Neutrophil (primary cell): Measurements from ENCODE around the gene TGFBR3L.
"Not testable (repeated sequence)": the region's sequence is repeated elsewhere in the genome, so short reads cannot be mapped to it uniquely, and the experiment has no call there.

Experiments used
- H3K27ac ChIP-seq: fragments of 200-600 bp; sonication (generic); 2 replicates; pipeline ENCODE4 v1.5.1; 2016; ENCODE audit warnings: mild to moderate bottlenecking, moderate library complexity
- H3K27me3 ChIP-seq: fragments of 200-600 bp; sonication (generic); 2 replicates; pipeline ENCODE4 v1.6.0; 2016; ENCODE audit warnings: mild to moderate bottlenecking
- H3K36me3 ChIP-seq: fragments of 200-600 bp; sonication (generic); 2 replicates; pipeline ENCODE4 v1.5.1; 2017
- H3K4me1 ChIP-seq, 2 experiments: fragments of 200-600 bp in 1 of 2; sonication (generic) in 1 of 2; 1 replicate in 1 of 2; 2 replicates in 1 of 2; pipeline versions ENCODE4 v1.5.1 to v1.6.1; 2013 to 2016; ENCODE audit warnings: low read depth in 1 of 2, low read length in 1 of 2, mild to moderate bottlenecking in 1 of 2, moderate library complexity in 1 of 2; ENCODE audit not compliant: control insufficient read depth in 1 of 2, insufficient read depth in 1 of 2
- H3K4me3 ChIP-seq, 2 experiments: fragments of 200-600 bp in 1 of 2; sonication (generic) in 1 of 2; 1 replicate in 1 of 2; 2 replicates in 1 of 2; pipeline ENCODE4 v1.5.1; 2013 to 2016; ENCODE audit warnings: low read depth in 1 of 2, low read length in 1 of 2, mild to moderate bottlenecking in 1 of 2, moderate library complexity in 1 of 2
- H3K9me3 ChIP-seq: fragments of 200-600 bp; sonication (generic); 2 replicates; pipeline ENCODE4 v1.5.1; 2016
- TF ChIP-seq, protein P1 (sequence below): fragments of 200-600 bp; sonication (generic); IDR thresholded peaks from 2 replicates; pipeline ENCODE4 v1.5.1; 2016; ENCODE audit warnings: antibody characterized with exemption

The TGFBR3L gene

DNA sequence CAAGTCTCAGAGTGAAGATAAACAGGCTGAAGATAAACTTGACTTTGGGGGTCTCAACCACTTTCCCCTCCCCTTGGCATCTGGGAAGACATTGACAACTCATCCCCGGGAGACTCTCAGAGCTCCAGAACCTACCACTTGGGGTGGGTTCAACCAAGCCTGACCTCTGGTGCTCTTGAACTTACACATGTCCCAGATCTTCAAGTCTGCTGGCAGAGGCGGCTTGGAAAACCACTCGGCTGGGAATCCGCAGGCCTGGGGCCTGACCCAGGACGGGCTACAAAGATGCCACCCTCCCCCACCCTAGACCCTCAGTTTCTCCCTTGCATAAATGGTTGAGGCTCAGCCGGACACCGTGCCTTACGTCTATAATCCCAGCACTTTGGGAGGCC, 25.8 kb upstream of the TGFBR3L start:
- no peak overlapping the region for H3K27ac ChIP-seq
- H3K9me3 ChIP-seq = no peaks in the 10 kb centered on the region
- H3K4me1 ChIP-seq = peaks cover 0 to 3% of the 10 kb centered on the region in 2 experiments
- H3K4me3 ChIP-seq = no peak overlapping the region
- no peaks in the 10 kb centered on the region for H3K36me3 ChIP-seq
- H3K27me3 ChIP-seq = peaks cover 82% of the 10 kb centered on the region
- TF ChIP-seq, protein P1, sequence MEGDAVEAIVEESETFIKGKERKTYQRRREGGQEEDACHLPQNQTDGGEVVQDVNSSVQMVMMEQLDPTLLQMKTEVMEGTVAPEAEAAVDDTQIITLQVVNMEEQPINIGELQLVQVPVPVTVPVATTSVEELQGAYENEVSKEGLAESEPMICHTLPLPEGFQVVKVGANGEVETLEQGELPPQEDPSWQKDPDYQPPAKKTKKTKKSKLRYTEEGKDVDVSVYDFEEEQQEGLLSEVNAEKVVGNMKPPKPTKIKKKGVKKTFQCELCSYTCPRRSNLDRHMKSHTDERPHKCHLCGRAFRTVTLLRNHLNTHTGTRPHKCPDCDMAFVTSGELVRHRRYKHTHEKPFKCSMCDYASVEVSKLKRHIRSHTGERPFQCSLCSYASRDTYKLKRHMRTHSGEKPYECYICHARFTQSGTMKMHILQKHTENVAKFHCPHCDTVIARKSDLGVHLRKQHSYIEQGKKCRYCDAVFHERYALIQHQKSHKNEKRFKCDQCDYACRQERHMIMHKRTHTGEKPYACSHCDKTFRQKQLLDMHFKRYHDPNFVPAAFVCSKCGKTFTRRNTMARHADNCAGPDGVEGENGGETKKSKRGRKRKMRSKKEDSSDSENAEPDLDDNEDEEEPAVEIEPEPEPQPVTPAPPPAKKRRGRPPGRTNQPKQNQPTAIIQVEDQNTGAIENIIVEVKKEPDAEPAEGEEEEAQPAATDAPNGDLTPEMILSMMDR = no peak

DNA sequence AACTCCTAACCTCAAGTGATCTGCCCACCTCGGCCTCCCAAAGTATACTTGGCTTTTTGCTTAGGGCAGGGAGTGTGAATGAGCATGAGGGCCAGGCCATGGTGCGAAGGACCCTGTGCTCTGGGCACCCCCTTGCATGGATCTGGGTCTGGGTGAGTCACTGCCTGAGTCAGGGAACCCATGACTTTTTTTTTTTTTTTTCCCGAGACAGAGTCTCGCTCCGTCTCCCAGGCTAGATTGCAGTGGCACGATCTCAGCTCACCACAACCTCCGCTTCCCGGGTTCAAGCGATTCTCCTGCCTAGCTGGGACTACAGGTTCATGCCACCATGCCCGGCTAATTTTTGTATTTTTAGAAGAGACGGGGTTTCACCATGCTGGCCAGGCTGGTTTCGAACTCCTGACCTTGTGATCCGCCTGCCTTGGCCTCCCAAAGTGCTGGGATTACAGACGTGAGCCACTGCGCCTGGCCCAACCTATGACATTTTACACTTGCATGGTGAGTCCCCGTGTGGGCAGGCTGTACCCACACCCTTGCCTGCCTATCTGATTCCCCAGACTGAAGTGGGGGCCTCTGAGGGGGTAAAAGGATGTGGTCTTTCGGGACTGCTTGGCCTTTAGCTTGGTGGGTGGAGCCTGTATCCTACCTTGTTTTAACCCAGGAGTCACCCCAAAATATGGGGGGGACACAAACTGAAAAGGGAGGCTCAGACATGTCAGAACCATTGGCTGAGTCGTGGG, 21.1 kb upstream of the TGFBR3L start:
- H3K4me1 ChIP-seq = peaks cover 3 to 11% of the 10 kb centered on the region in 2 experiments
- not testable (repeated sequence) for H3K4me3 ChIP-seq, H3K9me3 ChIP-seq, H3K27ac ChIP-seq, H3K36me3 ChIP-seq
- peaks cover 66% of the 10 kb centered on the region for H3K27me3 ChIP-seq

DNA sequence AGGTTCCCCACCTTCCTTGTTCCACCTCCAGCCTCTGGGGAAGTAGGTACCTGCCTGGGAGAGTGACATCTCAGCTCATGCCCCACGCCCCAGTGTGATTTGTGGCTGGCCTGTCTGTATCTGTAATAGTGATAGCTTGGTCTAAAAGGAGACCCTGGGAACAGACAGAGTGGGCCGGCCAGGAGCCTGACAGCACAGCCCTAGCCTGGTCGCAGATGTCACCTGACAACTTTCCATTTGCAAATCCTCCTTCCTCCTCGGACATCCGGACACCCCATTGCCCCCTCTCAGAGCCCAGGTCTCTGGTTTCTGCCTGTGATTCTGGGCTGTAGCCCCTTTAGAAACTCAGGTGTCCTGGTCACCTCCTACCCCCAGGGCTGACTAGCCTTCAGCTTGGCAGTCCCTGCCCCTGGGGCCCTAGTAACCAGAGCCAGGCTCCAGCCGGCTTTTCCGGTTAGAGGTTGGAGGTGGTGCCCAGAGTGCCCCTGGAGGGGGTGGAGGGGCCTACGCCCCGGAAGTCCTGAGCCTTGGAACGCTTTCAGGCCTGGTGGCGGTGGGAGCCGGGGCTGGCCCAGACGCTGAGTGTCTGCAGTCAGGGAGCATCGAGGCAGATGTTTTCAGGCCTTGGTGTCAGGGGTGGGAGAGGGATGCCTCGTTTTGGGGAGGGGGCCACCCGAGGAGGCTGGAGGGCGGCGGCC, 19.9 kb upstream of the TGFBR3L start:
- TF ChIP-seq, protein P1 = no peak
- no peaks in the 10 kb centered on the region for H3K36me3 ChIP-seq
- H3K27ac ChIP-seq = no peak overlapping the region
- peaks cover 3 to 11% of the 10 kb centered on the region in 2 experiments for H3K4me1 ChIP-seq
- peaks cover 60% of the 10 kb centered on the region for H3K27me3 ChIP-seq
- H3K4me3 ChIP-seq = no peak overlapping the region
- no peaks in the 10 kb centered on the region for H3K9me3 ChIP-seq

DNA sequence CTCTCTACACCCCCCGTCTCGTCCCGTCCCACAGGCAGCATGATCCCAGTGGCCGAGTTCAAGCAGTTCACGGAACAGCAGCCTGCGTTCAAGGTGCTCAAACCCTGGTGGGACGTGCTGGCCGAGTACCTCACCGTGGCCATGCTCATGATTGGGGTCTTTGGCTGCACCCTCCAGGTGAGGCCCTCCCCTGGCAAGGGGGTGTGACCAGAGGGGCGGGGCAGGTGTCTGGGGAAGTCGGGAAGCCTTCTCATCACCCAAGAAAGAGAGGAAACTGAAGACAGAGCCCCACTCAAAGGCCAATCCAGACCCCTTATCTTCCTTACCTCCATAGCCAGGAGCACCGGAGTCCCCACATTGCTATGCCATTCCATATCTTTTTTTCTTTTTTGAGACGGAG, 19.1 kb upstream of the TGFBR3L start:
- H3K9me3 ChIP-seq = no peaks in the 10 kb centered on the region
- no peak overlapping the region for H3K4me3 ChIP-seq
- TF ChIP-seq, protein P1 = no peak
- peaks cover 3 to 11% of the 10 kb centered on the region in 2 experiments for H3K4me1 ChIP-seq
- no peak overlapping the region for H3K27ac ChIP-seq
- peaks cover 59% of the 10 kb centered on the region for H3K27me3 ChIP-seq
- no peaks in the 10 kb centered on the region for H3K36me3 ChIP-seq

DNA sequence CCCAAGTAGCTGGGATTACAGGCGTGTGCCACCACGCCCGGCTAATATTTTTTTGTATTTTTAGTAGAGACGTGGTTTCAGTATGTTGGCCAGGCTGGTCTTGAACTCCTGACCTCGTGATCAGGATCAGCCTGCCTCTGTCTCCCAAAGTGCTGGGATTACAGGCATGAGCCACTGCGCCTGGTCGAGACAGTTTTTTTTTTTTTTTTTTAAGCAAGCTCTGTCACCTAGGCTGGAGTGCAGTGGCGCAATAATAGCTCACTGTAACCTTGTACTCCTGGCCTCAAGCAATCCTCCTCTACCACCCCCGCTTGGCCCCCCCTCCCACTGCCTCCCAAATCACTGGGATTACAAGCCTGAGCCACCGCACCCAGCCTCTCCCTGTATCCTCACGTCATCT, 17.3 kb upstream of the TGFBR3L start:
- Histone ChIP-seq H3K27me3 (peaks cover 59% of the 10 kb centered on the region), H3K4me1 (peaks cover 3 to 11% of the 10 kb centered on the region in 2 experiments), H3K4me3 (no peak overlapping the region), H3K9me3 (no peaks in the 10 kb centered on the region), H3K27ac (no peak overlapping the region), H3K36me3 (no peaks in the 10 kb centered on the region)
- TF ChIP-seq, protein P1 = no peak

DNA sequence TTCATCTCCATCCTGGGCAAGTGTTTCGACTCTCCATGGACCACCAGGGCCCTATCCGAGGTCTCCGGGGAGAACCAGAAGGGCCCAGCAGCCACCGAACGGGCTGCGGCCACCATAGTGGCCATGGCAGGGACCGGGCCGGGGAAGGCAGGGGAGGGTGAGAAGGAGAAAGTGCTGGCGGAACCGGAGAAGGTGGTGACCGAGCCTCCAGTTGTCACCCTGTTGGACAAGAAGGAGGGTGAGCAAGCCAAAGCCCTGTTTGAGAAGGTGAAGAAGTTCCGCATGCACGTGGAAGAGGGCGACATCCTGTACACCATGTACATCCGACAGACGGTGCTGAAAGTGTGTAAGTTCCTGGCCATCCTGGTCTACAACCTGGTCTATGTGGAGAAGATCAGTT, 15.7 kb upstream of the TGFBR3L start:
- no peak overlapping the region for H3K27ac ChIP-seq

More for the DNA sequence above, 15.7 kb upstream of the TGFBR3L start:
- TF ChIP-seq, protein P1 = no peak
- H3K9me3 ChIP-seq = no peaks in the 10 kb centered on the region
- no peak overlapping the region for H3K4me3 ChIP-seq
- no peaks in the 10 kb centered on the region for H3K36me3 ChIP-seq
- H3K4me1 ChIP-seq = peaks cover 12 to 20% of the 10 kb centered on the region in 2 experiments
- peaks cover 50% of the 10 kb centered on the region for H3K27me3 ChIP-seq
